Stimulated activated CD4-positive, alpha-beta T cell treated with anti-CD3 and anti-CD28 coated beads, Interleukin-15, amount 100 ng/mL, for 1 hour (primary cell): ENCODE results near the gene GRID1.
"Not testable (repeated sequence)": the region's sequence is repeated elsewhere in the genome, so short reads cannot be mapped to it uniquely, and the experiment has no call there.

ENCODE experiments used
- DNase-seq, 2 donors: peaks; one replicate each; pipeline ENCODE4 v3.0.0-alpha.2; 2020; ENCODE audit warnings: low read depth in 1 of 2, low spot score in 1 of 2

Gene GRID1

GRCh38 chr10:85961479-85962067 is 405.0 kb downstream of the GRID1 start:
- no peak for DNase-seq

- DNase-seq: no peak
Observed at GRCh38 chr10:85961073-85961472, 405.5 kb downstream of the GRID1 start.

GRCh38 chr10:85959239-85959638 is 407.4 kb downstream of the GRID1 start:
- DNase-seq: no peak

GRCh38 chr10:85950921-85951320 is 415.7 kb downstream of the GRID1 start:
- no peak for DNase-seq

GRCh38 chr10:85946713-85947326 is 419.8 kb downstream of the GRID1 start:
- DNase-seq: no peak

- no peak for DNase-seq
Observed at GRCh38 chr10:85936161-85936560, 430.4 kb downstream of the GRID1 start.

- DNase-seq: no peak
Observed at GRCh38 chr10:85934586-85934985, 432.0 kb downstream of the GRID1 start.

GRCh38 chr10:85929993-85930392 is 436.6 kb downstream of the GRID1 start:
- not testable (repeated sequence) for DNase-seq

GRCh38 chr10:85927952-85928665 is 438.5 kb downstream of the GRID1 start:
- DNase-seq: no peak

- DNase-seq: no peak
Observed at GRCh38 chr10:85926986-85927385, 439.6 kb downstream of the GRID1 start.

GRCh38 chr10:85926136-85926535 is 440.5 kb downstream of the GRID1 start:
- DNase-seq: no peak

- DNase-seq: no peak
Observed at GRCh38 chr10:85925201-85925750, 441.3 kb downstream of the GRID1 start.

- DNase-seq: no peak
Observed at GRCh38 chr10:85924382-85925102, 442.1 kb downstream of the GRID1 start.

GRCh38 chr10:85922356-85923129 is 444.1 kb downstream of the GRID1 start:
- DNase-seq: no peak

GRCh38 chr10:85921789-85922188 is 444.8 kb downstream of the GRID1 start:
- DNase-seq: no peak

- no peak for DNase-seq
Observed at GRCh38 chr10:85920311-85920710, 446.3 kb downstream of the GRID1 start.

- no peak for DNase-seq
Observed at GRCh38 chr10:85919491-85920021, 447.0 kb downstream of the GRID1 start.

GRCh38 chr10:85918371-85918770 is 448.2 kb downstream of the GRID1 start:
- DNase-seq: no peak

- DNase-seq: no peak
Observed at GRCh38 chr10:85917601-85918000, 449.0 kb downstream of the GRID1 start.

- DNase-seq: no peak
Observed at GRCh38 chr10:85916994-85917573, 449.5 kb downstream of the GRID1 start.
